NCI-H748 treated with DMSO at 0.1 percent for 48 hours (cell line): Measurements from ENCODE around the gene AKIRIN2.
A peak's percentile ranks its signal among the peaks of the same experiment; 100 is the strongest.

Source experiments
- DNase-seq: peaks from one replicate; lab custom pipeline; 2025; lab: John Stamatoyannopoulos, UW

Gene AKIRIN2

DNA sequence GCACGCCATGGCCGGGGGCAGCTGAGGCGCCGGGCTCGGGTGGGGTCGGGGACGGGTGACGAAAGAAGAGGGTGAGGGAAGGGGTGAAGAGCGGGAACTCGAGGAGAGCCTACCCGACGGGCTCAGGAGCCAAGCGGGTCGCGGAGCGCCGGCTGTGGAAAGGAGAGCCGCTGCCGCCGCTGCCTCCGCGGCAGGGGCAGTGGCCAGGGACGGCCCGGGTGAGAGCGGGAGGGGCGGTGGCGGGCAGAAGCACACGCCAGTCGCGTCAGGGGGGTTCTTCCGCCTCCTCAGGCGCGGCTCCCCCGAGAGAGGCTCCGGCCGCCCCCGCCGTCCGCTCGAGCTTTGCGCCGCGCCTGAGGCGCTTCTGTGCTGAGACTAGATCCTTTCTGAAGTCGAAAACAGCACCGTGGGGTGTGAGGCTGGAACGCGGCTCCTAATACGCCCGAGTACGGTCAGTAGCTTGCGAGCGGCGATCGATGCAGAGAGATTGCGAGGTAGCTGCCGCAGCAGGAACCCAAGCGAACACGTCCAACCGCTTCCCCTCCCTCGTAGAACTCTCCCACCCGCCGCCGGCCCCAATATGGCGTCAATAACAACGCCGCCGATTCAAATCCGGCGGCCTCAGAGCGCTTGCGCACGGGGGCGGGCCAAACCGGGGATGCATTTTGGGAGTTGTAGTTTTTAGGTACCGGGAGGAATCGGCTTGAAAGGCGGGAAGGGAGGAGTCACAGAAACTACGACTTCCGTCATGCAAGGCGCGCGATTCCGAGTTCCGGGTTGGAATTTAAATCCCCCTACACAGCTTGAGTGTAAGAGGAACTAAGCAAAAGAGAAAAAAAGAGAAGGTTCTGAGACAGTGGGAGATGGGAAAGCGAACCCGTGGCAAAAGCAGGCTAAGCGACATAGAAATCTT is at the start of gene AKIRIN2:
AKIRIN2 (minus strand) TSS at position 558 of the 913 bp plus-strand sequence; CDS start at position 9, 549 bp downstream.
- peak; percentile 96 for DNase-seq

DNA sequence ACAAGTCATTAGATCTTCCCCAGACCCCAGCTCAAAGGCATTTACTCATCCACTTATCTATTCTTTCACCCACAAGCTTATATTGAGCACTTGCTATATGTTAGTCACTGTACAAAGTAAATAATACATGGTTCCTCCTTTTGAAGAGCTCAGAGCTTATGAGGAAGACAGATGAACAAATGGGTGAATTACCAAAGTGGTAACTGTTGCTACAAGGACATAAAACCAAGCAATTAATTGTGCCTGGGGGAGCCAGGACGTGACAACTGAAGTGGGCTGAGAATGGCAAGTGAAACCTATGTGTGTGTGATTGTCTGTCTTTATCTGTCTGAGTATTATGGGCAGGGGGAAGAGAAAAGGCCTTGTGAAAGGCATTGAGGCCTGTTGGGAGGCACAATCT is 45.6 kb upstream of the AKIRIN2 start:
- DNase-seq = no peak

DNA sequence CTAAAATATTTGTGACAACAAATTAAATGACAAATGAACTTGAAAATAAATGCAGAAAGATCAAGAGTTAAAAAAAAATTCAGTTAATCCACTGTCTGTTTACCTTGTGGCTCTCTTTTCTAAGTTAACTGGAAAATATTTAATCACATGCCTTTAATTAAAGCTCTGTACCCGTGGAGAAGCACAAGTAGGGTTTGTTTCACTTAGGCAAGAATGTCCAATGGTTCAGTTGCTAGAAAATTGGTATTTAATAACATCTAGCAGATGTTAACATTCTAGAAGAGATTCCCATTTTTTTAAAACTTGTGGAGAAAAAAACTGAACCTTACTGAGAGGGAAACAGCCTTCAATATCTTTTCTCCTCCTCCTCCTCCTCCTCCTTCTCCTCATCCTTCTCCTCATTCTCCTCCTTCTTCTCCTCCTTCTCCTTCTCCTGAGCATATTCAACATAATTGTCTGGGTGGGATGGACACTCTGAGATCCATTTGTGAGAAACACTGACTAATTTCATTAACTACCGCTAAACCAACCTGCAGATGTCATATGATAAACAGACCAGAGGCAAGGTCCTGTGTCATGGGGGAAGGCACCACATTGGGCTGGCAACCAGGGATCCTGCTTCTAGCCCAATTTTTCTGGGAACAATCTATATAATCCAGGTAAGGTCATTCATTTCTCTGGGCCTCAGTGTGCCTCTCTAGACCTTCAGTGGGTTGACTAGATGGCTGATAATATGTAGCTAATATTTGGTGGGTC is 44.1 kb upstream of the AKIRIN2 start:
- DNase-seq = no peak

DNA sequence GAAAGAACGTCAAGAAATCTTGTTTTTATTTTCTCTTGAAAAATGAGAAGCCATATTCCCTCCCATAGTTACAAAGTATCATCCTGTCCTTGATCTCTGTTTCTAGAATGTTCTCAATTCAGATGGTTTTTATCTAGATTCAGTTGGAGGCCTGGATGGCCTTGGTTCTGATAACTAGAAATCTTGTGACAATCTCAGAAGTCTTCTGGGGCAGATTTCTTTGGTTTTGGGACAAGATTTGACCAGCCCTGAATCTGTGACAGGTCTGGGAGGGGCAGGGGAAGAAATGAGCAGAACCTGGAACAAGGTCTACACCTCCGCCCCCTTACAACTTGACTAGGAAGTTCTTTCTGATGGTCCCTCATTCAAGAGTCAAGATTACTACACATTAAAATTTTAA is 41.4 kb upstream of the AKIRIN2 start:
- no peak for DNase-seq

DNA sequence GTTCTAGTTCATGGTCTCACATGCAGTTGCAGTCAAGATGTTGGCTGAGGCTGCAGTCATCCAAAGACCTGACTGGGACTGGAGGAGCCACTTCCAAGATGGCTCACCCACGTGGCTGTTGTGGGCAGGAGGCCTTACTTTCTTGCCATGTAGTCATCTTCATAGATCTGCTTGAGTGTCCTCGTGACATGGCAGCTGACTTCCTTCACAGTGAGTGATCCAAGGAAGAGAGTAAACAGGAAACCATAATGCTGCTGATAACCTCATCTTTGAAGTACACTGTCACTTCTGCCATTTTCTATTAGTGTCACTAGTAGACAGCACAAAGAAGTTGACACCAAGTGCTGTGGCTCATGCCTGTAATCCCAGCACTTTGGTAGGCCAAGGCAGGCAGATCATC is 40.1 kb upstream of the AKIRIN2 start:
- DNase-seq = no peak

DNA sequence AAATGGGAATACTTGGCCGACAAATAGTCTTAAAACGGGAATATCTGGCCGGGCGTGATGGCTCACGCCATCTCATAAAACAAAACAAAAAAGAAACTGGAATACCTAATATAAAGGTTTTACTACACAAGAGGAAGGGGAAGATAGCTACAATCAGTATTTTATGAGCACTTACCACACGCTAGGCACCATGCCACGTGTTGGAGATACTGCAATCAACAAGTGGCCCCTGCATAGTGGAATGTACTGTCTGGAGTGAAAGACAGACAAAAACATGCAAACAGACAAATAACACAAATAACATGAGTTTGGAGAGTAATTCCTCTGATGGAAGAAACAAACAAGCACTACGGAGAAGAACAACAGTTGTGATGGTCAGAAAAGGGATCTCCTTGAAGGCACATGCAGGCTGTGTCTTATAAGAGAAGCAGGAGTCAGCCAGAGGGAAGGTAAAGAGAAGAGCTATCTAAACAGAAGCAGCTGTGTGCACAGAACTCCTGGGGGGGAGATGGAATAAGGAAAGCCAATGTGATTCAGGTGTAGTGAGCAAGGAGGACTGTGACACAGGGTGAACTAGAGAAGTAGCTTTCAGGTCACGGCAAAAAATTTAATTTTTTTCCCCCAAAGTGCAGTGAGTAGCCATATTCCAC is 39.1 kb upstream of the AKIRIN2 start:
- DNase-seq = no peak

DNA sequence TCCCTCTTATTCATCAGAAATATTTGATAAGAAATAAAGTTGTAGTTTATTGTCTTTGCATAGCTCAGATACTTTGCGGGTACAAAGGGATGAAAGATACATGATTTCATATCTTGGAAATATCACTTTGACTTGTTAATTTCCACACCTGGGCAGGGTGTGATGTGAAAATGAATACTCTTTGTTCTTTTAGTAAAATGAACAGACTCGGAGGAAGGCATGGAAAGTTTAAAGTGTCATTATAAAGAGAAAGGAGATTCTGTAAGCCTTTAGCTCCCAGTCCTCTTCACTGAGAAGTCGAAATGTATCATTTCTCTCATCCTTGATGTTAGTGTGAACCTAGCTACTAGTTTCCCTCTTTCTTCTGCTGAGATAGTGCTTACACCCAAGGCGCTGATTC is 36.7 kb upstream of the AKIRIN2 start:
- DNase-seq = no peak

DNA sequence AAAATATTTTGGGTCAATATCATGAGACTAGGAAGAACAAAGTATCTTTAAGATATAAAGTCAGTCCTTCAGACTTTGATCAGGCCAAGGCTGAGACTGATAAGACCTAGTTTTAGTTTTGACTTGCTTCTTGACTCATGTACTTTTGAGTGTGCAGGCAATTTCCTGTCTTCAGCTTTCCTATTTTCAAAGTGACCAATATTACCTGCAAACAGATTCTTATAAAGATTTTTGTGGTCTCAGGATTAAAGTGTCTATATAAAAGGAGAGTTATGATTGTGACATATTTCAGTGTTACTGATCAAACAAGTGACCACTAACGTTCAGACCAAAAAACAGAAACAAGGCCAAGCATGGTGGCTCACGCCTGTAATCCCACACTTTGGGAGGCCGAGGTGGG is 36.0 kb upstream of the AKIRIN2 start:
- no peak for DNase-seq

DNA sequence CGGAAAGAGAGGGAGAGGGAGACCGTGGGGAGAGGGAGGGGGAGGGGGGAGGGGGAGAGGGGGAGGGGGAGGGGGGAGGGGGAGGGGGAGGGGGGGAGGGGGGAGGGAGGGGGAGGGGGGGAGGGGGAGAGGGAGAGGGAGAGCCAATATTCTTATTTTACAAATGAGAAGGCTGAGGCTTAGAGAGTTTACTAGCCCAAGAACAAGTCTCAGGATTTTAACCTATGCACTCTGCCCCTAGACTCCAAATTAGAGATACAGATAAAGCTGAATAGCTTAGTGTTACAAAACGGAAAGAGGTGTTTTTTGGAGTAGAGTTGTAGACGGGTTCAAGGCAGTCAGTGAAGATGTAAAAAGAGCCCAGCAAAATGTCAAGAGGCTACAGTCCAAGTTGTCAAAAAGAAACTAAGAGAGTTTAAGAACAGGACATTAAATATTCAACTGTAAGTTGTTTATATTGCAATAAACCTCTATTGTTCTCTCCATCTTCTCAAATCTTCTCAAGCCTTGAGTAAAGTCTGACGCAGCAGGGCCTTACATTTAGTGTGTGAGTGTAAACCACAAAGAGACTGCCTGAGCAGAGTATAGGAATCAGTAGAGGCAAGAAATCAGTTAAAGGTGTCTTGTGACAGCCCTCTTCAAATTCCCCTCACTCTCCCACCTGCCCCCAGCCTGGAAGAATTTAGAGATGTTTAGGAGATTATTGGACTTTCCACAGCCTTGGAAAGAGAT is 34.9 kb upstream of the AKIRIN2 start:
- no peak for DNase-seq

DNA sequence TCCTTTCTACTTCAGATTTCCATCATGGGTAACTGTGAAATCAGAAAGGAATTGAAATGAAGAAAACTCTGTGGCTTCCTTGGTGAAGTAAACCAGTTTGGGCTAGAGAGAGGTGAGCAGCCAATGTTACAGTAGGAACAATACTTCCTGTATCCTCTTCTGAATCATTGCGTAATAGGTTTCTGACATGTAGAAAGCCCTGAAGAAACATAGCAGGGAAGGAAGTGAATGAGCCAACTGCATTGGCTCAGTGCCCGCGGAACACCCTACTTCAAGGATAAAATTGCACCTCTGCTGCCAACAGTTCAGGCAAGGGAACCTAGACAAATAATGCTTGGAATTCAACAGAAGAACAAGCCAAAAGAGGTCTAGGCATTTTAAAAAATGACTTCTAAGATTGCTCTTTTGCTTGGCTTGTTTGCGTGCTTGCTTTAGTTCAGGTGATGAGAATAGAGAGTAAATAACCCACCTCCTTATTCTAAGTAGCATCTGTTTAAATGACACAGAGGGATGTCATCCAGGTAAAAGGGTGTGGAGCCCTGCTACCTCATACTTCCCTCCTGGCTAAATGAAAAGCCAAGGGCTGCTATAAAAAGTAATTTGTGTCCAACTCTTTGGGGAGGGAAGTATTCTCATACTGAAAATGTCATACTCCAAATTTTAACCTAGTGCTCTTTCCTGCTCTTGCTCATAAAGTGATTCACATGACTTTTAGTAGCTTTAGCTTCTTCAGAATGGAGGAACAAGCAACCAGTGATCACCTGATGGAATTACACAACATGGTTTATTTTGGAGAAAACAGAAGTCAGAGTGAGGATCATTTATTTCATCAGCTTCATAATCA is 30.0 kb upstream of the AKIRIN2 start:
- peak; percentile 62 for DNase-seq

DNA sequence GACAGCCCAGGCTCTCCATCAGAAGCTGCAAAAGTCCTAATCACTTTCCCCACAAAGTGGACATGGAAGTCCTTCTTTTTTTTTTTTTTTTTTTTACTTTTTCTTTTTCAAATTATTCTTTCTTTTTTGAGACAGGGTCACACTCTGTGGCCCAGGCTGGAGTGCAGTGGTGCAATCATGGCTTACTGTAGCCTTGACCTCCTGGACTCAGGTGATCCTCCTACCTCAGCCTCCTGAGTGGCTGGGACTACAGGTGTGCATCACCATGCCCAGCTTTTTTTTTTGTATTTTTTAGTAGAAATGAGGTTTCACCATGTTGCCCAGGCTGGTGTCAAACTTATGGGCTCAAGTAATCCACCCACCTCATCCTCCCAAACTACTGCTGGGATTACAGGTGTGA is 29.0 kb upstream of the AKIRIN2 start:
- no peak for DNase-seq

DNA sequence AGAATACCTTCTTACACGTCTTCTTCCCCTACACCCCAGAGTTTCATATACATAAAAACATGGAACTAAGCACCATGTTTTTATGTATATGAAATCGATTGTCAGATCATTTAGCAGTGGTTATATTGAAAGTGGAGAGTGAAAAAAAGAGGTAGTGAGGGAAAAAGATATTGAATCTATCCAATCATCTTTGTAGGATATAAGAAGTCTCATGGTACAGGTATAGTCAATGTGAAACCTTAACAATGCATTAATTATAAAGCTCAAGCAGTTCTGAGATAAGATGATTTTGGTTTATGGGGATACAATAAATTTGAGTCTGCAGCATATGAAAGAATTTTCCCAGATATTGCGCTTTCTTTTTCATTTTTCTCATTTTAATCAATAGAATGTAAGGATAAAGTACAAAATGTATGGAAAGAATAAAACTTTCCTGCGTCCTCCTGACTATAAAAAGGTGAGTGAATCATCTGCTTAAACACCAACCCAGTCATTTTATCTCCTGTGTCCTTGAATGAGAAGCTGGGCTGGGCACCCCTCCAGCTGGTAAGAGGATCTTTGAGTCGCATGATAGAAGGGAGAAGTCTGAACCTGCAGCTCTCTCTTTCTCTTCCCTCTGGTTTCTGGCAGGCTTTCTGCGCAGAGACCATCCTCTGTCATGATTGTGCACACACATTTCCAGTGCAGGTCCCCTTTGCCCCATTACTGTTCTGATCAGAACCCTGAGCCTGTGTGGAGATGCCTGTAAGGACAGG is 28.1 kb upstream of the AKIRIN2 start:
- DNase-seq = no peak

DNA sequence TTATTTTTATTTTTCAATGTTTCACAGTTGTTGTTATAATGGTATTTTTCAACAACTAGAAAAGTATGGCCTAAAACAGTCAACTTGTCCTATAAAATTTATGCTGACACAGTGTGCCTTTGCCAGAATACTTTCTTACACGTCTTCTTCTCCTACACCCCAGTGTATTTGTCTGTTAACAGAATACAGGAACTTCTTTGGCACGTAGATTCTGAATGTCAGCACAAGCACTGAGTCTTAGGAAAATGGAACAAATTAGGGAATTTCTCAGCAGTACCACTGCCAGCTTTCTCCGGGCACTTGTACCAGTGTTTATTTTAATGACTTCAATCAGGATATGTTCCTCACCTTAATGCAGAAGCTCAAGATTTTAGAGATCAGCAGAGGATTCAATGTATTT is 26.7 kb upstream of the AKIRIN2 start:
- no peak for DNase-seq

DNA sequence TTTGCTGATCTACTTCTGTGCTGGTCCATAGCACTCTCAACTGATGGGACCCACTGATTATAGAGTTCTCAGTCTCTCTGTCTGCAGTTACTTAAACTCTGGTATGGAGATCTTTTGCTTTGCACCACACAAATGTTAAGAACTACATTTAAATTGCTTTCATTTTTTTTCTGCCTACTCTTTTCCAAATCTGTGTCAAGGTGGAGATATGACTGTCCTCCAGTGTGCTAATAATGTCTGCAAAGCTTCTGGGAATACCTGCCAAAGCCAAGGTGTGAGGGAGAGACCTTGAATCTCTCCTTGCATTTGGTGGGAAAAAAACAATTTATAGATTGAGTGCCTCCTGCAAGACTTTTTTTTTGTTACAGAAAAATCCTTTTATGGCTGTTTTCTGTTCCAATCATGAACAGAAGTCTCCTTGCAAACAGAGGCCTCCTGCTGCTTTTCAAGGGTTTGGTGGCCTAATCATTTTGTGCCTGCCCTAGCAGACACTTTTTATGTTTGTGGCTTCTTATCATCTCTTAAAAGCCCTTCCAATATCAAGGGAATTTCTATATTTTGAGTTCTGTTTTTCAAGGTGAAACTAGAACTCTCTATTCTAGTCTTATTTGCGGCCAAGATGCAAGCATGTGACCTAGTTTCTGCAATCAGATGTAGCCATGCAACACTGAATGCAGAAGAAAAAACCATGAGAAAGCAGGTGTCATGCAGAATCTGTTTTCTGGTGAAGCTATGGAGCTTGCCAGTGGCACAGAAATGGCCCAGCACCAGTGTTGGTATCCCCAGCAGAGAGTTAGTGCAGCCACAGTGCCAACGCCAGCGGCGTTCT is 23.2 kb upstream of the AKIRIN2 start:
- DNase-seq = no peak

DNA sequence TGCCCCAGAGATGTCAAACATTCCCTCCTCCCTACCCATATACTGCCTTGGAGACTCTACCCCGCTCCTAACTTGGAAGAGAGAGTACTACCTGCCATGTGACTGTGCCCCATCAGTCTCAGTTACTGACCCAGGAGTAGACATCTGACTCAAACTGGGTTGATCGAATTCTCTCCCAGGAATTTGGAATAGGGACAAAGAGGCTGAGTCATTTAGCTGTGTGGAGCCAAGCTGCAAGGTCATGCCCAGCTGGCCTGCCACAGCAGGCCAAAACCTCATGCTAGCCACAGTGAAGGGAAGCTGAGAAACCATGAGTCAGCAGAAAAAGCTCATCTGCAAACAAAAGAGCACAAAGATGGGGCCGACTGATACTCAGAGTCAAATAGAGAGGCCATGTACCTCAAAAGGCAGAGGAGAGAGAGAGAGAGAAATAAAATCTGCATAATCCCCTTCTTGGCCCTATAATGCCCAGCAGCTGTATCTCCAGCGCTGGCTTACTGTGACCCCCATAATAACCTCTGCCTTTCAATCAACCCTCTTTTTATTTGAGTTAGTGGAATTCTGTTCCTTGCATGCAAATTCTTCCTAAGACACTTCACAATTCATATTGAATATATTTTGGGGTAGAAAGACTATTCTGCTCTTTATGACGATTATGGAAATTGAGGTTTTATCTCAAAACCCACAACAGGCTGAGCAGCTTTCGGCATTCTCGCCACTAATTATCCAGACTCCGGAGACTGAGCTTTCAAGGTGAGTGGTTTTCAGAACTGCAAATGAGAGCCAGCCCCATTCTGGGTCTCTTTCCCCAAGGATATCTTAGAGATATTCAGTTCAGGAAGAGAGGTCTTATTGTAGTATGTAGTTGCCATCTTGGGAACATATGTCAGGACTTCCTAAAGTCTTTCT is 21.4 kb upstream of the AKIRIN2 start:
- DNase-seq = no peak

DNA sequence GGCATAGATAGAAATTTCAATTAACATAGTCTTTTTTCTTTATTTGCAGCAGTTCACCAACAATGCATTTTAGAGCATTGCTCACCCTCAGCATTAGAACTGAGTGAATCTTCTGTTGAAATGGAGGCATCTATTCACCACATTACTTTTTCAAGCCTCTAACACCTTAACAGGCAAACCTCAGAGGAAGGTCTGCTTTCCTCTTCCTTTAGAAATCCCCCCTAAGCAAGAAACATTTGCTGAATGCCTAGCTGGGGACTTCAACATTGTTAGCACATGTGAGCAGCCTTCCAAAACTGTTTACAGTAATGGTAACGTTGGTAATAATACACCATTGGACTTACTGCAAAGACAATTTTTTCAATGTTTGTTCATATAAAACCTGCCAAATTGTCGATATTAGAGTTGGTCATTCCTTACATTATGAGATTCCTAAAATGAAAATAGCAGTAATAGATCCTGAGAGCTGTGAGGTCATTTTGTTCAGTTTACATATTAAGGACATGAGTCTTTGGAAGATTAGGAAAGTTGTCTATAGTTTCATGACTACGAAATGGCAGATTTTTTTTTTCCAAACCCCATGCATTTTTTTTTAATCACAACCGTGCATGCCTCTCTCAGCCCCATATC is 20.6 kb upstream of the AKIRIN2 start:
- DNase-seq = no peak

DNA sequence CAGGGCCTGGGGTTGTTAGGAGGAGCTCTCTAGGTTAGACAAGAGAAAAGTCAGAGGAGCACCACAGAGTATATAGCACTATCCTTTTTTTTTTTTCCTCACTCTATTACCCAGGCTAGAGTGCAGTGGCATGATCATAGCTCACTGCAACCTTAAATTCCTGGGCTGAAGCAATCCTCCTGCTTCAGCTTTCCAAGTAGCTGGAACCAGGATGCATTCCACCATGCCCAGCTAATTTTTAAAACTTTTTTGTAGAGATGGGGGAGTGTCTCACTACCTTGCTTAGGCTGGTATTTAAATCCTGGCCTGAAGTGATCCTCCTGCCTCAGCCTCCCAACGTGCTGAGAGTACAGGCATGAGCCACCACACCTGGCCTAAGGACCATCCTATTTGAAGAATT is 19.3 kb upstream of the AKIRIN2 start:
- DNase-seq = no peak
